Fibroblast of lung (primary cell): ENCODE measurements around the gene ACTC1. TPM values are rescaled to one million over a fixed set of nuclear protein-coding genes. Genes with fewer than 3 reads are reported as not detected.
"Not testable (repeated sequence)": the region's sequence is repeated elsewhere in the genome, so short reads cannot be mapped to it uniquely, and the experiment has no call there.

Experiments used
- DNase-seq, 2 donors: peaks; one replicate each; pipeline versions ENCODE4 v3.0.0 to v3.0.0-alpha.2; 2010; ENCODE audit warnings: low read depth in 2 of 2
- H2AFZ ChIP-seq: 2 replicates; pipeline ENCODE4 v1.5.1; 2012; ENCODE audit warnings: low read length, control low read depth, inconsistent platforms
- H3K27ac ChIP-seq: 2 replicates; pipeline ENCODE4 v1.5.1; 2011; ENCODE audit warnings: low read length, control low read depth; ENCODE audit not compliant: insufficient read depth
- H3K27me3 ChIP-seq: 2 replicates; pipeline ENCODE4 v1.5.1; 2011; ENCODE audit warnings: mild to moderate bottlenecking, low read length; ENCODE audit not compliant: control insufficient read depth, insufficient read depth
- H3K36me3 ChIP-seq: 2 replicates; pipeline ENCODE4 v1.5.1; 2011; ENCODE audit warnings: low read length; ENCODE audit not compliant: control insufficient read depth, insufficient read depth
- H3K4me1 ChIP-seq: 2 replicates; pipeline ENCODE4 v1.5.1; 2011; ENCODE audit warnings: low read length; ENCODE audit not compliant: control insufficient read depth, insufficient read depth; ENCODE audit errors: extremely low read depth
- H3K4me2 ChIP-seq: 2 replicates; pipeline ENCODE4 v1.5.1; 2011; ENCODE audit warnings: low read length, control low read depth; ENCODE audit not compliant: insufficient read depth; ENCODE audit errors: extremely low read depth
- H3K4me3 ChIP-seq, 4 experiments: fragments of 200-600 bp in 1 of 4; sonication (generic) in 1 of 4; replicated peaks in 1 of 4; 2 replicates each; pipeline ENCODE4 v1.5.1; 2011 to 2016; ENCODE audit warnings: low read length in 4 of 4, low read depth in 3 of 4, mild to moderate bottlenecking in 3 of 4, control low read depth in 2 of 4, inconsistent platforms in 1 of 4, mixed read lengths in 1 of 4; ENCODE audit not compliant: insufficient read depth in 1 of 4; ENCODE audit errors: control extremely low read depth in 1 of 4
- H3K79me2 ChIP-seq: 2 replicates; pipeline ENCODE4 v1.5.1; 2012; ENCODE audit warnings: mild to moderate bottlenecking, low read length, inconsistent platforms; ENCODE audit not compliant: control insufficient read depth, insufficient read depth
- H3K9ac ChIP-seq: 2 replicates; pipeline ENCODE4 v1.5.1; 2011; ENCODE audit warnings: mild to moderate bottlenecking, low read length, control low read depth; ENCODE audit not compliant: insufficient read depth
- H3K9me3 ChIP-seq: 2 replicates; pipeline ENCODE4 v1.5.1; 2012; ENCODE audit warnings: low read depth, low read length; ENCODE audit not compliant: control insufficient read depth, insufficient read depth
- H4K20me1 ChIP-seq: 2 replicates; pipeline ENCODE4 v1.5.1; 2011; ENCODE audit warnings: low read length; ENCODE audit not compliant: control insufficient read depth, insufficient read depth; ENCODE audit errors: extremely low read depth
- CTCF ChIP-seq, 2 donors: IDR thresholded peaks in 1 of 2; conservative IDR thresholded peaks in 1 of 2; 1 replicate in 1 of 2; 2 replicates in 1 of 2; pipeline ENCODE4 v1.5.1; 2011 to 2012; ENCODE audit warnings: low read length in 2 of 2, control low read depth in 1 of 2, inconsistent platforms in 1 of 2, low read depth in 1 of 2, mild to moderate bottlenecking in 1 of 2
- EZH2 ChIP-seq: IDR thresholded peaks from 2 replicates; pipeline ENCODE4 v1.5.1; 2012; ENCODE audit warnings: low read length, control low read depth, mild to moderate bottlenecking; ENCODE audit errors: missing control alignments
- polyA plus RNA-seq, 2 donors: library from polyadenylated mRNA; depleted of rRNA in 1 of 2; stranded (reverse) in 1 of 2; unstranded in 1 of 2; fragments of >200 nt; gene quantifications; 2 replicates each; pipeline ENCODE4 v1.2.1, GENCODE V29; 2011 to 2012; ENCODE audit warnings: missing spikeins in 1 of 2
- total RNA-seq: library from RNA; depleted of rRNA; stranded (reverse); fragments of >200 nt; gene quantifications from 2 replicates; pipeline ENCODE4 v1.2.1, GENCODE V29; 2014

ACTC1 gene
- total and polyA plus RNA-seq, 2 donors (not counting 1 experiment from before 2014, with no cell fraction given), result 0.33 to 0.36 TPM

- H2AFZ ChIP-seq, result peak overlapping the region; percentile 11
- H3K79me2 ChIP-seq, result no peaks in the 10 kb centered on the region
- H3K36me3 ChIP-seq, result no peaks in the 10 kb centered on the region
- DNase-seq, result no peak
- H3K4me3 ChIP-seq, result no peak overlapping the region
- H3K27ac ChIP-seq, result no peak overlapping the region
- no peak overlapping the region for H3K4me2 ChIP-seq
- H3K27me3 ChIP-seq, result no peaks in the 10 kb centered on the region
- H3K4me1 ChIP-seq, result peaks cover 21% of the 10 kb centered on the region
- TF ChIP-seq CTCF (conservative IDR thresholded peaks at IDR 0.05 in 1 of 2, IDR thresholded peaks at IDR 0.05 in 1 of 2; ENCODE audit: low read depth in 1 of 2, low read length in 2 of 2) (no peak), EZH2 (no peak)
- no peak overlapping the region for H3K9ac ChIP-seq
- no peaks in the 10 kb centered on the region for H4K20me1 ChIP-seq
- H3K9me3 ChIP-seq, result no peaks in the 10 kb centered on the region
Observed at GRCh38 chr15:34813446-34814190, 18.3 kb upstream of the ACTC1 start.

- not testable (repeated sequence) for DNase-seq, H3K79me2 ChIP-seq, H4K20me1 ChIP-seq, H3K36me3 ChIP-seq, H3K27me3 ChIP-seq, H3K4me3 ChIP-seq, H3K9ac ChIP-seq, H3K9me3 ChIP-seq
- H3K27ac ChIP-seq, result peak overlapping the region; percentile 62
- peak overlapping the region; percentile 62 for H2AFZ ChIP-seq
- H3K4me2 ChIP-seq, result peak overlapping the region; percentile 26
- H3K4me1 ChIP-seq, result peaks cover 21% of the 10 kb centered on the region
Observed at GRCh38 chr15:34812868-34813365, 17.6 kb upstream of the ACTC1 start.

- H4K20me1 ChIP-seq, result no peaks in the 10 kb centered on the region
- no peaks in the 10 kb centered on the region for H3K27me3 ChIP-seq
- peak; percentile 63 to 72 for DNase-seq
- no peaks in the 10 kb centered on the region for H3K79me2 ChIP-seq
- no peak overlapping the region for H3K4me3 ChIP-seq
- peaks cover 21% of the 10 kb centered on the region for H3K4me1 ChIP-seq
- H3K36me3 ChIP-seq, result no peaks in the 10 kb centered on the region
- H3K4me2 ChIP-seq, result no peak overlapping the region
- TF ChIP-seq EZH2, result no peak
- no peak for TF ChIP-seq CTCF (conservative IDR thresholded peaks at IDR 0.05 in 1 of 2, IDR thresholded peaks at IDR 0.05 in 1 of 2; ENCODE audit: low read depth in 1 of 2, low read length in 2 of 2)
- H3K9ac ChIP-seq, result no peak overlapping the region
- peak overlapping the region; percentile 77 for H3K27ac ChIP-seq
- H3K9me3 ChIP-seq, result no peaks in the 10 kb centered on the region
- H2AFZ ChIP-seq, result no peak overlapping the region
Observed at GRCh38 chr15:34812369-34812768, 17.0 kb upstream of the ACTC1 start.
